HepG2 (cell line): ENCODE results near the gene DGKG. TPM values are rescaled to one million over a fixed set of nuclear protein-coding genes. Genes with fewer than 3 reads are reported as not detected.
A peak's percentile ranks its signal among the peaks of the same experiment; 100 is the strongest.

Source experiments
- CBX5 ChIP-seq: sonication (generic); formaldehyde crosslinking; IDR thresholded peaks from 2 replicates; pipeline ENCODE4 v1.4.0; 2020; ENCODE audit warnings: missing genetic modification reagents, borderline replicate concordance
- EHMT2 ChIP-seq: fragments of 200-600 bp; sonication (generic); IDR thresholded peaks from 2 replicates; pipeline ENCODE4 v1.7.0; 2017; ENCODE audit warnings: antibody characterized with exemption, low read depth, low read length, borderline replicate concordance
- FOXK2 ChIP-seq: fragments of 450-650 bp; IDR thresholded peaks from 2 replicates; pipeline ENCODE4 v1.6.1; 2016
- GFI1 ChIP-seq: sonication (generic); formaldehyde crosslinking; IDR thresholded peaks from 2 replicates; pipeline ENCODE4 v1.5.0; 2020; ENCODE audit warnings: missing genetic modification reagents, mild to moderate bottlenecking, borderline replicate concordance
- JUNB ChIP-seq: sonication (generic); formaldehyde crosslinking; IDR thresholded peaks from 2 replicates; pipeline ENCODE4 v1.8.0; 2022; ENCODE audit warnings: missing genetic modification reagents, mild to moderate bottlenecking, borderline replicate concordance
- PAWR ChIP-seq: sonication (generic); formaldehyde crosslinking; IDR thresholded peaks from 2 replicates; pipeline ENCODE4 v1.4.0; 2020; ENCODE audit warnings: missing genetic modification reagents, mild to moderate bottlenecking, borderline replicate concordance
- RARA ChIP-seq: IDR thresholded peaks from 2 replicates; pipeline ENCODE4 v1.6.1; 2016; ENCODE audit warnings: missing genetic modification reagents, missing compliant biosample characterization
- SMAD9 ChIP-seq: sonication (generic); formaldehyde crosslinking; IDR thresholded peaks from 2 replicates; pipeline ENCODE4 v1.5.1; 2020; ENCODE audit warnings: mild to moderate bottlenecking, missing genetic modification reagents
- TBL1XR1 ChIP-seq: fragments of 150-350 bp; IDR thresholded peaks from 2 replicates; pipeline ENCODE4 v1.6.1; 2014; ENCODE audit warnings: borderline replicate concordance, low read length; ENCODE audit not compliant: partially characterized antibody
- TOPORS ChIP-seq: sonication (generic); formaldehyde crosslinking; IDR thresholded peaks from 2 replicates; pipeline ENCODE4 v1.8.0; 2023; ENCODE audit warnings: mild to moderate bottlenecking, missing genetic modification reagents
- ZNF20 ChIP-seq: sonication (generic); formaldehyde crosslinking; IDR thresholded peaks from 2 replicates; pipeline ENCODE4 v1.4.0; 2020; ENCODE audit warnings: mild to moderate bottlenecking, moderate library complexity, missing genetic modification reagents
- ZNF337 ChIP-seq: sonication (generic); formaldehyde crosslinking; IDR thresholded peaks from 2 replicates; pipeline ENCODE4 v1.5.1; 2020; ENCODE audit warnings: missing genetic modification reagents, low read depth, mild to moderate bottlenecking, borderline replicate concordance
- ZNF644 ChIP-seq: IDR thresholded peaks from 2 replicates; pipeline ENCODE4 v1.6.1; 2016; ENCODE audit warnings: low read depth
- ZNF766 ChIP-seq: sonication (generic); formaldehyde crosslinking; IDR thresholded peaks from 2 replicates; pipeline ENCODE4 v1.5.0; 2020; ENCODE audit warnings: missing genetic modification reagents, borderline replicate concordance
- ZSCAN31 ChIP-seq: sonication (generic); formaldehyde crosslinking; IDR thresholded peaks from 2 replicates; pipeline ENCODE4 v1.5.0; 2020; ENCODE audit warnings: low read depth, mild to moderate bottlenecking, missing genetic modification reagents
- polyA plus RNA-seq, 8 experiments: library from polyadenylated mRNA; depleted of rRNA in 3 of 8; stranded (reverse) in 7 of 8; unstranded in 1 of 8; fragments of >200 nt; fragmentation: Illumina TruSeq in 4 of 8; extraction: Trizol in 4 of 8; gene quantifications; 2 replicates each; pipeline versions ENCODE4 v1.2.1 to v1.2.3, GENCODE V29; 2011 to 2016; ENCODE audit warnings: low read depth in 4 of 8, missing spikeins in 1 of 8, mixed read lengths in 1 of 8; ENCODE audit not compliant: insufficient read depth in 1 of 8
- total RNA-seq, 5 experiments: library from RNA; depleted of rRNA; stranded (reverse); fragments of >200 nt; fragmentation: Illumina TruSeq; extraction: Trizol; gene quantifications; 2 replicates each; pipeline ENCODE4 v1.2.3, GENCODE V29; 2016; ENCODE audit warnings: low read depth in 1 of 5
- TF ChIP-seq, protein P1 (sequence below): sonication (generic); formaldehyde crosslinking; IDR thresholded peaks from 2 replicates; pipeline ENCODE4 v1.4.0; 2020; ENCODE audit warnings: missing genetic modification reagents
- TF ChIP-seq, protein P2 (sequence below): sonication (generic); formaldehyde crosslinking; IDR thresholded peaks from 2 replicates; pipeline ENCODE4 v1.9.0; 2021; ENCODE audit warnings: missing genetic modification reagents, mild to moderate bottlenecking, borderline replicate concordance
- TF ChIP-seq, protein P3 (sequence below): sonication (generic); formaldehyde crosslinking; IDR thresholded peaks from 2 replicates; pipeline ENCODE4 v1.8.1; 2023; ENCODE audit warnings: mild to moderate bottlenecking, missing genetic modification reagents
- TF ChIP-seq, protein P4 (sequence below), 2 experiments: sonication (generic) in 1 of 2; formaldehyde crosslinking in 1 of 2; IDR thresholded peaks; 2 replicates each; pipeline versions ENCODE4 v1.4.0 to v1.6.1; 2016 to 2020; ENCODE audit warnings: borderline replicate concordance in 1 of 2, low read depth in 1 of 2, mild to moderate bottlenecking in 1 of 2, missing genetic modification reagents in 1 of 2

DGKG gene
- total and polyA plus RNA-seq, 2 of the 13 experiments (the other 11 are each of a cell fraction or from before 2014, with no cell fraction given) = 3.8 to 6.2 TPM

DNA sequence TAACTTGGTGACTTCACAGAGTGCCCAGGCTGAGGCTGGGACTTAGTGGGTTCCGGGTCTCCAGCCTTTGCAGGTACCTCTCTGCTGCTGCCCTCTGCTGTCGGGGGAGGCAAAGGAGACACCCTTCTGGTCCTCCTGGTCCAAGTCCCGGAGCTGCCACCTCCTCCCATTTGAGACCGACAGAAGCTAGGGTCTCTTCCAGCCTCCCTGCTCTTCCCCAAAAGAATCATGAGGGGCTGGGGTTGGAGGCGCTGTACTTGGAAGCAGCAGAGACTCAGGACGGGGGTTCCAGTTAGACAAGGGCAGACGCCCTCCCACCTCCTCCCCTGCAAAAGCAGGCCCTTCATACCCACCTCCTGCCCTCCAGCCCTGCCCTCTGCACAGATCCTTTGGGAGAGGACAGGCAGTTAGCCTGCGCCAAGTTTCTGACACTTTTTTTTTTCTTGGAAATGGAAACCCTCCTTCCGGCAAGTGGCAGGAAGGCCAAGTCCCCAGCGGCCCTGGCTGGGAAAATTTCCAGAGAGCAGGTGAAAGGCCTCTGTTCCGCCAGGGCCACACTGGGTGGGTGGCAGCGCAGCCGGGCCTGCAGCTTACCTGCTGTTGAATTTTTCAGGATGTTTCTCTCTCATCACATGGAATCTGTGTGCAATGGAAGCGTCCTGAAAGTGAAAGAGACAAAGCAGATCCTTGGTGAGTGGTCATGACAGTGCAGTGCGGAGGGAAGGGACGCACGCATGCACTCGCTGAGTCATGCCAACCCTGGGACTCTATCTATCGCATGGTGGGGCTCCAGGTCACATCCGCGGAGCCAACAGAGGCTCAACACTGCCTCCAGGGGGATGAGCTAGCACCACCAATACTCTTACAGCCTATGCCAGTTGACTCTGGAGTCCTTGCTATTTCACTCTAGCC lies 119.9 kb downstream of the DGKG start (continued):
- TF ChIP-seq, protein P1, sequence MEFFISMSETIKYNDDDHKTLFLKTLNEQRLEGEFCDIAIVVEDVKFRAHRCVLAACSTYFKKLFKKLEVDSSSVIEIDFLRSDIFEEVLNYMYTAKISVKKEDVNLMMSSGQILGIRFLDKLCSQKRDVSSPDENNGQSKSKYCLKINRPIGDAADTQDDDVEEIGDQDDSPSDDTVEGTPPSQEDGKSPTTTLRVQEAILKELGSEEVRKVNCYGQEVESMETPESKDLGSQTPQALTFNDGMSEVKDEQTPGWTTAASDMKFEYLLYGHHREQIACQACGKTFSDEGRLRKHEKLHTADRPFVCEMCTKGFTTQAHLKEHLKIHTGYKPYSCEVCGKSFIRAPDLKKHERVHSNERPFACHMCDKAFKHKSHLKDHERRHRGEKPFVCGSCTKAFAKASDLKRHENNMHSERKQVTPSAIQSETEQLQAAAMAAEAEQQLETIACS (CRISPR knock-in tag) = no peak
- TF ChIP-seq, protein P2, sequence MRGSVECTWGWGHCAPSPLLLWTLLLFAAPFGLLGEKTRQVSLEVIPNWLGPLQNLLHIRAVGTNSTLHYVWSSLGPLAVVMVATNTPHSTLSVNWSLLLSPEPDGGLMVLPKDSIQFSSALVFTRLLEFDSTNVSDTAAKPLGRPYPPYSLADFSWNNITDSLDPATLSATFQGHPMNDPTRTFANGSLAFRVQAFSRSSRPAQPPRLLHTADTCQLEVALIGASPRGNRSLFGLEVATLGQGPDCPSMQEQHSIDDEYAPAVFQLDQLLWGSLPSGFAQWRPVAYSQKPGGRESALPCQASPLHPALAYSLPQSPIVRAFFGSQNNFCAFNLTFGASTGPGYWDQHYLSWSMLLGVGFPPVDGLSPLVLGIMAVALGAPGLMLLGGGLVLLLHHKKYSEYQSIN = no peak
- TF ChIP-seq, protein P3, sequence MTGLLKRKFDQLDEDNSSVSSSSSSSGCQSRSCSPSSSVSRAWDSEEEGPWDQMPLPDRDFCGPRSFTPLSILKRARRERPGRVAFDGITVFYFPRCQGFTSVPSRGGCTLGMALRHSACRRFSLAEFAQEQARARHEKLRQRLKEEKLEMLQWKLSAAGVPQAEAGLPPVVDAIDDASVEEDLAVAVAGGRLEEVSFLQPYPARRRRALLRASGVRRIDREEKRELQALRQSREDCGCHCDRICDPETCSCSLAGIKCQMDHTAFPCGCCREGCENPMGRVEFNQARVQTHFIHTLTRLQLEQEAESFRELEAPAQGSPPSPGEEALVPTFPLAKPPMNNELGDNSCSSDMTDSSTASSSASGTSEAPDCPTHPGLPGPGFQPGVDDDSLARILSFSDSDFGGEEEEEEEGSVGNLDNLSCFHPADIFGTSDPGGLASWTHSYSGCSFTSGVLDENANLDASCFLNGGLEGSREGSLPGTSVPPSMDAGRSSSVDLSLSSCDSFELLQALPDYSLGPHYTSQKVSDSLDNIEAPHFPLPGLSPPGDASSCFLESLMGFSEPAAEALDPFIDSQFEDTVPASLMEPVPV (CRISPR knock-in tag) = peak; percentile 82
- peak; percentile 84 for TF ChIP-seq ZNF644 (CRISPR knock-in tag)
- TF ChIP-seq CBX5 (CRISPR knock-in tag) = peak; percentile 84; the same call in 1 of the 2 replicates
- TF ChIP-seq TBL1XR1 = no peak
- TF ChIP-seq EHMT2 = no peak
- TF ChIP-seq ZNF766 (CRISPR knock-in tag) = no peak; the same call in 1 of the 2 replicates
- TF ChIP-seq ZSCAN31 = no peak; the same call in 1 of the 2 replicates
- TF ChIP-seq SMAD9 (CRISPR knock-in tag) = no peak
- TF ChIP-seq RARA (CRISPR knock-in tag) = peak; percentile 54; the same call in 1 of the 2 replicates
- TF ChIP-seq ZNF20 (CRISPR knock-in tag) = no peak
- no peak for TF ChIP-seq ZNF337 (CRISPR knock-in tag)
- TF ChIP-seq, protein P4, sequence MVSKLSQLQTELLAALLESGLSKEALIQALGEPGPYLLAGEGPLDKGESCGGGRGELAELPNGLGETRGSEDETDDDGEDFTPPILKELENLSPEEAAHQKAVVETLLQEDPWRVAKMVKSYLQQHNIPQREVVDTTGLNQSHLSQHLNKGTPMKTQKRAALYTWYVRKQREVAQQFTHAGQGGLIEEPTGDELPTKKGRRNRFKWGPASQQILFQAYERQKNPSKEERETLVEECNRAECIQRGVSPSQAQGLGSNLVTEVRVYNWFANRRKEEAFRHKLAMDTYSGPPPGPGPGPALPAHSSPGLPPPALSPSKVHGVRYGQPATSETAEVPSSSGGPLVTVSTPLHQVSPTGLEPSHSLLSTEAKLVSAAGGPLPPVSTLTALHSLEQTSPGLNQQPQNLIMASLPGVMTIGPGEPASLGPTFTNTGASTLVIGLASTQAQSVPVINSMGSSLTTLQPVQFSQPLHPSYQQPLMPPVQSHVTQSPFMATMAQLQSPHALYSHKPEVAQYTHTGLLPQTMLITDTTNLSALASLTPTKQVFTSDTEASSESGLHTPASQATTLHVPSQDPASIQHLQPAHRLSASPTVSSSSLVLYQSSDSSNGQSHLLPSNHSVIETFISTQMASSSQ (IDR thresholded peaks at IDR 0.05; ENCODE audit: low read depth) = no peak; the same call in 1 of the 2 replicates
- TF ChIP-seq, protein P4 (CRISPR knock-in tag; IDR thresholded peaks at IDR 0.05; ENCODE audit: borderline replicate concordance) = no peak
- TF ChIP-seq GFI1 (CRISPR knock-in tag) = 0 out of 2 replicates have a peak, but pooled peaks have one; percentile 34
- TF ChIP-seq FOXK2 = no peak
- no peak for TF ChIP-seq JUNB (CRISPR knock-in tag)
- no peak for TF ChIP-seq PAWR (CRISPR knock-in tag)
- TF ChIP-seq TOPORS (CRISPR knock-in tag) = peak; percentile 69; the same call in 1 of the 2 replicates
